Measurements from ENCODE around the gene TSPAN8.
"Not testable (repeated sequence)": the region's sequence is repeated elsewhere in the genome, so short reads cannot be mapped to it uniquely, and the experiment has no call there.

TSPAN8 gene

GRCh38 chr12:71174825-71175224 is 17.0 kb upstream of the TSPAN8 start:
- no peak for DNase-seq (ENCODE audit: extremely low read depth, low read depth)
- no peak for TF ChIP-seq CTCF (IDR thresholded peaks at IDR 0.05; ENCODE audit: low read depth, low read length)

GRCh38 chr12:71174146-71174545 is 16.3 kb upstream of the TSPAN8 start:
- no peak for DNase-seq (ENCODE audit: extremely low read depth, low read depth)
- no peak for TF ChIP-seq CTCF (IDR thresholded peaks at IDR 0.05; ENCODE audit: low read depth, low read length)

GRCh38 chr12:71170456-71170855 is 12.7 kb upstream of the TSPAN8 start:
- TF ChIP-seq CTCF (IDR thresholded peaks at IDR 0.05; ENCODE audit: low read depth, low read length): no peak
- DNase-seq (ENCODE audit: extremely low read depth, low read depth): no peak

- no peak for TF ChIP-seq CTCF (IDR thresholded peaks at IDR 0.05; ENCODE audit: low read depth, low read length)
- no peak for DNase-seq (ENCODE audit: extremely low read depth, low read depth)
These were observed 11.5 kb upstream of the TSPAN8 start for GRCh38 chr12:71169286-71169685.

- no peak for DNase-seq (ENCODE audit: extremely low read depth, low read depth)
- TF ChIP-seq CTCF (IDR thresholded peaks at IDR 0.05; ENCODE audit: low read depth, low read length): no peak
These were observed 9.2 kb upstream of the TSPAN8 start for GRCh38 chr12:71166862-71167496.

- no peak for TF ChIP-seq CTCF (IDR thresholded peaks at IDR 0.05; ENCODE audit: low read depth, low read length)
- no peak for DNase-seq (ENCODE audit: extremely low read depth, low read depth)
These were observed 8.5 kb upstream of the TSPAN8 start for GRCh38 chr12:71166280-71166679.

GRCh38 chr12:71165780-71166179 is 8.0 kb upstream of the TSPAN8 start:
- not testable (repeated sequence) for DNase-seq (ENCODE audit: extremely low read depth, low read depth)

GRCh38 chr12:71164568-71165197 is 6.9 kb upstream of the TSPAN8 start:
- DNase-seq (ENCODE audit: extremely low read depth, low read depth): no peak
- TF ChIP-seq CTCF (IDR thresholded peaks at IDR 0.05; ENCODE audit: low read depth, low read length): no peak

All from AG09319 (cell line).